Hematopoietic multipotent progenitor cell treated with erythropoietin and hydrocortisone succinate and interleukin-3 and kit ligand, for 8 days (in vitro differentiated cells): ENCODE data around the gene ANK2.
"Not testable (repeated sequence)": the region's sequence is repeated elsewhere in the genome, so short reads cannot be mapped to it uniquely, and the experiment has no call there.

Experiments
- DNase-seq: peaks from one replicate; pipeline ENCODE4 v3.0.0-alpha.2; 2015

Gene ANK2

DNA sequence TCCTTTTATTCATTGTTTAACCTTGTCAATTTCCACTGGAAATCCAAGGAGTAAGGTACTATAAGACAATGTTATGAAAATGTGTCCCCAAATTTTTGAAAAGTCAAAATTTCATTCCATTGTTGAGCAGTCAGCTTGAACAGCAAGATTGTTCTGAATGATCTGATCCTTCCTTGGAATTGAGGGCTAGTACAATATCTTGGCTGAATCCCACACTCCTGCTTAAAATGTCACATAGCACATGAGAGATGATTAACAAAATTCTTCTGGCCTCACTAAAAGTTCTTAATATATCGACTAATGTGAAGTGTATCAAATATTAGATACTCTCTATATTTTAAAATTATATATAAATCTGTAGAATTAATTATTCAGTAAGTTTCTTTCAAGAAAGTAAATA lies 104.8 kb downstream of the ANK2 start:
- DNase-seq: no peak

DNA sequence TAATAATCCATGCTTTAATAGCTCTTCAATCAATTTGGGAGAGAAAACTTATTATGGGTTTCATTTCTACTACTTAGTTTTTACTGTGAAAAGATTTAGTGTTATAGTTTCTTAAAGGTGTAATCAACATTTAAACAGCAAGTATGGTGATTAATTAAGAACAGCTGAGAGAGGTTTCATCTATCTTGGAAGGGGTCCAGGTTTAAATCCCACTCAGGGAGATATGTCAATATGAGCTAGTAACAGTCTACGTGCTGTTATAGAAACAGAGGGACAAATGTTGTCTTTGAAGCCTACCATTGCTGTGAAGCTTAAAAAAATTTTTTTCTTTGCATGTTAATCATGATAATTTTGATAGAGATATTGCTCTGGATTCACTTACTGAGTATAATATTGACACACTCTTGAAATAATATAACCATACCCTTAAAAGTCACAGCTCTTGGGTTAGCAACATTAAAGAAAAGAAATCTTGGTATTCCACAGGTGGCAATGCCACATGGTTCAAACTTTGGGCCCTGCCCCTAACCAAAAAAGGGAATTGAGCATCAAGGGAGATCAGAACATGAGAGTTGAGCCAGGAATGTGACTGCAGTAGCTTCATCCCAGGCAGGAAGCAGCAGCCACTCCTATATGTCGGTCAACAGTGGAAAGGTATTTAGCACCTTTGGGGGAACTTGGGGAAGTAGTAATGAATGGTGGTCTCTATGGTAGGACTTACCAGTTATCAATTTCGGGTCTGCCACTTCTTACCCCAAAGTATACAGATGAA lies 107.8 kb downstream of the ANK2 start:
- no peak for DNase-seq

DNA sequence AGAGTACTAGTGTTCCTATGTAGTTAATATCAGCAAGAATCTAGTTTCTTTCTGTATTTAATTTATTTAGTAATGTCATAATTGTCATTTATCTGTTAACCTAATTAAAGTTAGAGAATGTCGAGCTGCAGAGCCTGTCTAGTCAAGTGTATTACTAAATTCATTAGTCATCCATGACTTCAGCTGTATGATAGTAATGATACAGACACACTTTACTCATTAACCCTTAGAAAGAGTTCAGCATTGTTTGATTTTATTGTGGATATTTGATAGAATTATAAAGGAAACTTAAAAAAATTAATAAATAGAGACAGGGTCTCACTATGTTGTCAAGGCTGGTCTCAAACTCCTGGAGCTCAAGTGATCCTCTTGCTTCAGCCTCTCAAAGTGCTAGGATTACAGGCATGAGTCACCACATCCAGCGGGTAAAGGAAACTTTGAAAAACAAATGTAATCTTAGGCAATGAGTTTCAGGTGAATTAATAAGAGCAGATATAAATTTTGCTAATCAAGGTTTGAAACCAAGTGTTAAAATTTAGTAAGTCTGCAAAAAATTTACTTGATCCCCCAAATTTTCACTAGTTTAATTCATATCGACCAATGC lies 110.6 kb downstream of the ANK2 start:
- no peak for DNase-seq

DNA sequence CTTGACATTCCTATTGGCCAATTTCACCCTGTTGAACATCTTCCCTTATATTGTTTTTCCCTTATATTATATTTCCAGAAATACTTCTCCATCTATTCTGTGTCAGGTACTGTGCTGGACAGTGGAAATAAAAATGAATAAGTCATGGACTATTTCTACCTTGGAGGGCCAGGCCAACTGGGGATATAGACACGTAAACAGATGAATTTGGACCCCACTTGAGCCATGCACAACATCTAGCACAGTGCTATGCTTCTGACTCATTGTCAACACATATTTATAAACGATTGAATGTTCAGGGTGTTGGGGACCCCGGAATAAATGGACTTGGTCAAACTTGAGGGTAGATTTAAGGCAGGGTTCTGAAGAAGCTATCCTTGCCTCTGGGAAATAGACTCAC lies 111.1 kb downstream of the ANK2 start:
- DNase-seq: no peak

DNA sequence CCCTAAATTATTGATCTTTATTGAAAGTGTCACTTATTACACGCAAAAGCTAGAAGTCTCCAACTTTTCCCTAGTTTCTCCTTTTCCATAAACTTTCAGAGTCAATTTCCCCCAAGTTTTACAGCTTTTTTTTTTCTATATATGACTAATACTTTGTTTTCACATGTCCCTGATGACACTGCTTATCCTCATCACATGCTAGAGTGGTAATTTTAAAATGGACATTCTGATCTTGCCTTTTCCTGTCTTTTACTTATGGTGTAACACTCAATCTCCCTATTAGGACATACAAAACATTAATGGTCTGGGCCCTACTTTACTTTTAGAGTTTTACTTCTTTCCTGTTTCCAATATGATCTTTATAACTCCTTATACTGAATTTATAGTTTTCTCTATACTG lies 112.6 kb downstream of the ANK2 start:
- DNase-seq: no peak

DNA sequence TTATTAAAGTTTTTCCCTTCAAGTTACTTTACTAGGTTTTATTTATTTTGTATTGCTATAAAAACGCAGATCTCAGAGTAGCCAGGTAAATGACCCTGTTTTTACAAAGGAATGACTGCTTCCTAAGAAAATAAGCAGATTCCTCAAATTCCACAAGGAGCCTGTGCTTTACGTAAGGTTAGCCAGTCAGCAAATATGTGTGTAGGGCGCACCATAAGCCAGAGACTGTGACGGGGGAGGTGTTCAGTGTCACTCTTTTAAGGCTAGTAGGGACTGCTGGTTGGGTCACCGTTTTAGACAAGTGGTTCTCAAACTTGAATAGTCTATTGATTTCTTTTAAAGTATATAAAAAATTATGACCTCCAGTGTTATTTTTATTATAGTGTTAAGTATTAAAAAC lies 119.9 kb downstream of the ANK2 start:
- no peak for DNase-seq

DNA sequence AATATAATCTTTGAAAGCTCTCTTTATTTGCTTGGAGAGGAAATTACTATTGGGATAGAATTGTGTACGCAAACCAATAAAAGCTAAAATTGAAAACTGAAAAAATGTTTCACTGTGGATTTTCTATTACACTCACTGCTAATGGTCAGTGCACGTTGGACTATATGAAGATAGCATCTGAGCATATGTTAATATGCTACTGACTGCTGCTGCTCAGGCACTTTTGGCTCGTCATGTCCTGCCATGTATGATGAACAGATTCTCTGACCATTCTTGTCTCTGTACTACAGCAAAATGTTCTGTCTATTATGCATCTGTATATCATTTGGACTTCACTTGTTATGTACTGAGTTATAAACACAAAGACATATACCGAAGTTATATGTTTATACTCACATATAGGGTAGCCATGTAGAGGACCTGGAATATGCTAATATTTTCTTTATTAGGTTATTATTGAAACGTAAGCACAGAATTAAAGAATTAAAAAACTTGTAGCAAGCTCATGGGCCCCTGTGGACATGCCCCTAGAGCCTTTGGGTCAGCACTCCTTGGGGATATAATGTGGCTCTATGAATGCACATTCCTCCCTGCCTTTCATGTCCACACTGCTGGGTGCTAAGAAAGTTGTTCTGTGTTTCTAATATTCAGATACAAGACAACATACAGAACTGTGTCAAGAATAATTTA lies 120.8 kb downstream of the ANK2 start:
- no peak for DNase-seq

DNA sequence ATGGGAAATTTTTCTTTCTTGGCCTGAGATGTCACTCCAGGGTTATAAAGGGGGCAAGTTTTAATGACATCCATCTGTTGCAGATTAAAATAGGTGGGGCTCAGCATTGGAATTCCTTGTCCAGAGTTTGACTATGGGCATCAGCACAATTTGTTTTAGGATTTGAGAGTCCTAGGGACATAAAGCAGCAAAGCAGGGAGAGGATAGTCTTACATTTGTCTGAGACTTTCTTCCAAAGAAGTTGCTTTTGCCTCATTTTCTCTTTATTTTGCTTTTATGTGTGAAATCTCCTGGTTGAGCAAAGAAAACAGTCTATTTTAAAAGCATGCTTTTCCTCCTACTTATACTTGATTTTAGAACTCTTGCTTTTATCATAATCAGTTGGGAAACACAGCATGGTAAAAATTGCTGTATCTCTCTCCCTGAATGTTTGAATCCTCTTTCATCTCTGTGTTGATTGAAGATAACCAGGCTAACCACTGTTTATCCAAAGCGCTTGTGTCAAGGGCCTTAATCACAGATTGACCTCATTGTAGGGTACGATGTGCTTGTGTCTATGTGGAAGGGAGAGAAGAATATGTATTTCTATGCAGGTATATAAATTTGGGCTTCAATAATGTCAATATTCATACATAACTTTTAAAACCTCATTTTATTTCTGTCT lies 121.5 kb downstream of the ANK2 start:
- no peak for DNase-seq

DNA sequence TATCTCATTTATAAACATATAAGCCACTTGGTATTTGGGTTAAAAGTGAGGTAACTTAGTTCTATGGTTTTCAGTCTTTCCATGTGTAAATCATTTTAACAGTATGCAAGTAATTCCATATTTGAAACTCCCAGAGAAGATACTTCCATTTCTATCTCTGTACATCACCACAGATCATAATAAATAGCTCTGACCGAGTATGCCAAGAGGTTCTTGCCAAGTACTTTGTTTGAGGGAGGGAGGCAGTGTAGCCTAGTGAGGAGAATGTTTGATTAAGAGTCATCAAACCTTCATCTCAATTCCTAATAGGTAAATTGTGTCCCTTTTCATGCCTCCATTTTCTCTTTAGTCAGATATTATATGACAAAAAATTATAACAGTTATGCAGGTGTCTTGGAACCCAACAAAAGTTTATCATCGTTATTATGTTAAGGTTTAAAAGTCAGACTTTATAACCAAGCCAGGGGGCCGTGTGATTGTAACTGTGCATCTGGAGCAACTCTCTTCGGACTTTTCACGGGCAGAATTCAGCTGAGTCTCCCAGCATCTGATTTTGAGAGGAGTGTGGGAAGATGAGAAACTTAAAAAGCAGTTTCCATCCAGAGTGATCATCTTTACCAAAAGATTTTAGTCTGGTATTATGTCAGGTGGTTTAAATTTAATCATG lies 123.8 kb downstream of the ANK2 start:
- no peak for DNase-seq

DNA sequence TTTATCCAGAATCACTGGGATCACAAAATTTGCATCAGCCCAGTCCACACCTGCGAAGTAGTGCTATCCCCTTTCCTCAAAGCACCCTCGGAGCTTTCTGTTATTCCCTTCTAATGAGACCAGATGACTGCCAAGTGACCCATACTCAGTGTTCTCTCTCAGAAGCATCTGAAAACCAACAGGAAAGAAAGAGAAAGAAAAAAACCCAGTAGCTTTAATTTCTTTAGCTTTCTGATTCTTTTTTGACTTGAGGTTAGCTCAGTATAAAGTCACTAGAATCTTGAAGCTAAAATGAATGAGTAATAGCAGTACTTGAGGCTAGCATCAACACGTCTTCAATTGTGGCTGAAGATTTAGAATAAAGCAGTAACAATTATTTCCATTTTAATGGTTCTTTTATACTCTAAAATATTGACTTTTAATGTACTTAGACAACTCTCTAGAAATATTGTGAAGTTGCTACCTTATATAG lies 124.4 kb downstream of the ANK2 start:
- no peak for DNase-seq

DNA sequence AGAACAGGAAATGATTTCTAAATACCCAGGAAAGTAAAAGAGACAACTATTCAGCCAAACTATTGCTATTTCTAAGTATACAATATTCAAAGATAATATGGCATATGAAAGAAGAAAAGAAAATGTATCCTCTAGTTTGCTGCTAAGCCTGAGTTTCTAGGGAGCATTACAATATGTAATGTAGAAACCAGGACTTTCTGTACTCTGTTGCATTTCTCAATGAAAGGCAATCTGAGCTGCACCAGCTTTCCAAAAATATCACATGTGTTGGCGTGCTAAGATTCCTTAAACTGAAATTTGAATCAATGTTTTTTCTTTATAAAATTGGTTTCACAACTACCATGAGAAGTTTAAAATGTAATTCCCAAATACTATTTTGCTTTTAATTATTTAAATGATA lies 129.6 kb downstream of the ANK2 start:
- no peak for DNase-seq

DNA sequence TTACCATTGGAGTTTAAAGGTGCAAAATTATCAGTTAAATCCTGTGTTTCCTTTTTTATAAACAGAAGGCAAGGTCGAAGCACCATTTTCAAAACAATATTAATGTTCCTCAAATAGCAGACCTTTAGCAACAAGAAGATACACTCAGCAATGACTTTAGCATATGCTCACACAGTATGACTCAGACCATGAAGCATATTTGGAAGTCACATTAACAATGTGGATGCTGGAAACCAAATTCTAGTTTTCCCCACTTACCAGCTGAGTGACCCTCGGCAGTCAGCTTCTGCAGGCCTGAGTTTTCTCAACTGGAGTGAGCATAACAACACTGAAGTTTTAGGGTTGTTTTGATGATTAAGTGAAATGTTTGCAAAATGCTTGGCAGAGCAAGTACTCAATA lies 130.5 kb downstream of the ANK2 start:
- no peak for DNase-seq

DNA sequence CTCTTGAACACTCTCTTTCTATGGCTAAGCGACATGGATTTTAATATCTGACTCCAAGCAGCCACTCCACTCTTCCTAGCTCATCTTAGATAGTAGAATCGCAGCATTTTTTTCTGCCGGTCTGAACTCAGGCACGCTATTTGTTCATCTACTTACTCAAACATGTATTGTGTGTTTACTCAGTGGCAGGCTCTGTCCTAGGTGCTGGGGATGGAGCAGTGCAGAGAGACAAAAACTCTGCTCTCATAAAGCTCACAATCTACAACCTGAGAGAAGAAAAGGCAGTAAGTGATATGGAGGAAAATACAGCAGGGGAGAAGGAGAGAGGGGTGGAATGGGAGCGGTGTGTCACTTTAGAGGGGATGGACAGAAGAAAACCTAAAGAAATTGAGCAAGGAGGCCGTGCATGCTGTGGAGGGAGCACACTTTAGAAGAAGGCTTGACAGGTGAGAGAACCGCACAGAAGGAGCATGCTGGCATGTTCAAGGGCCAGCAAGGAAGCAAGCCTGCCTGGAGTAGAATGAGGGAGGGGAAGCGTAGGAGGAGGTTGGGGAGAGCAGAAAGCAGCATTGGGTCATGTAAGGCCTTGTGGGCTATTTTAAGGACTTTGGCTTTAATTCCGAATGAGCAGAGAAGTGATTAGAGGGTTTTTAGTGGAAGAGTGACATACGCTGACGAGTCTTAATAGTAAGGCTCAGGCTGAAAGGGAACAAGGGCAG lies 132.0 kb downstream of the ANK2 start:
- DNase-seq: no peak

DNA sequence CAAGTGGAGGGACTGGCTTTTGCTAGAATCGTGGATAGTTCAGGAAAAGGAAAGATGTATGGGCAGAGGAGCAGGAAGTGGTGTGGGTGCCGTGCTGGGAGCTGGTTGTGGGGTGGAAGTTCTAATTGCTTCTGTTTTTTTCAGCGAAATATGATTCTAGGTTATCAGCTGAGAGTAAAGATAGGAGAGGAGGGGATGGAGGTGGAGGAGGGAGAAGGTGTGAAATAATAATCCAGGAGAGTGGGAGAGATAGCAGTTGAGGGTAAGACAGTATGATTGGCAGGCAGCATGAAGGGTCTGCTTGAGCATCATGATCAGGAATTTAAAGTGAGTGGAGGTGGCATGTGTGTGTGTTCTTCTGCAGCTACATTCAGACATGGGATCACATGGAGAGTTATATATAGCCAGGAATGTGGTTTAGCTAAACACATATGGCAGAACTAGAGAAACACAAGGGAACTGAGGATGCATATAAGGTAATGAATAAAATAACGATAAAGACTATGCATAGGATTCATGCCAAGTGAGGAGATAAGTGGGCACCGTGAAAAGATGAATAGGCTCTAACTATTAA lies 133.7 kb downstream of the ANK2 start:
- DNase-seq: no peak

DNA sequence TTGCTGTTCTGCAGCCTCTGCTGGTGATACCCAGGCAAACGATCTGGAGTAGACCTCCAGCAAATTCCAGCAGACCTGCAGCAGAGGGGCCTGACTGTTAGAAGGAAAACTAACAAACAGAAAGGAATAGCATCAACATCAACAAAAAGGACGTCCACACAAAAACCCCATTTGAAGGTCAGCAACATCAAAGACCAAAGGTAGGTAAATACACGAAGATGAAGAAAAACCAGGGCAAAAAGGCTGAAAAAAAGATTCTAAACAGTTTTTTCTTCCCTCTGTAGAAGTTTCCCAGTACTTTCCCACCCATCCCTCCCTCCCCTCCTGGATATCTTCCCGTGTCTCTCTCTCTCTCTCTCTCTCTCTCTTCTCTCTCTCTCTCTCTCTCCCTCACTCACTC lies 136.8 kb downstream of the ANK2 start:
- DNase-seq: not testable (repeated sequence)

DNA sequence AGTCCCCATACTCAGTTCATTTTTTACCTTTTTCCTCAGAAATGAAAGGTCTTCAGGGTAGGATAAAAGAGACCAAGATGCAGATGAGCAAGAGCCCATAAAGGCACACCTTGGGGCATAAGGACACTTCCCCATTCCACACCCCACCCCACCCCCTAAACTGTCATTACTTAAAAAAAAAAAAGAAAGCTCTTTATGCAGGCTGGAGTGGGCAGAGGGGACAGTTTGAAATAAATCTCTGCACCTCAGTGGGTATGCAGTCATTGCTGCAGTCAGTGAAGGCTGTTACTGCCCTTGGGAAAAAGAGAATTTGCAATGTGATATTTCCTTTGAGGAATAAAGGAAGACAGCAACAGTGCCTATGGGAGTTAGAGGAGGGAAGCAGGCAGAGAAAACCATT lies 137.5 kb downstream of the ANK2 start:
- DNase-seq: no peak

DNA sequence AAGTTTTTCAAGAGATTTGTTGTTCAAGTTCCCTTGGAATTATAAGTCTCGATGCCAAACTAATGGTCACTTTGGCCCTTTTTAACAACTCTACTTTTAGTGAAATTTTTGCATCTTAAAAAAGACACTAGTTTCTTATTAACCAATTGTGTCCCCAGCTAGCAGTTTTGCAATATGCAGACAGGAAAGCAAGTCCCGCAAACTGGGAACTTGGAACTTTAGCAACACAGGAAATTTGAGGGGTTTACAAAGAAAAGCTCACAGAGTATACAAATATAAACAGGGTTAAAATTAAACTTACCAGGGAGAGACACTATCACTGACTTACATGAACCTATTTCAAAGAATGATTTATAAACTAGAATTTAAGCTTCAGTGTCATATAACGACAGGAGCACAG lies 137.9 kb downstream of the ANK2 start:
- no peak for DNase-seq

DNA sequence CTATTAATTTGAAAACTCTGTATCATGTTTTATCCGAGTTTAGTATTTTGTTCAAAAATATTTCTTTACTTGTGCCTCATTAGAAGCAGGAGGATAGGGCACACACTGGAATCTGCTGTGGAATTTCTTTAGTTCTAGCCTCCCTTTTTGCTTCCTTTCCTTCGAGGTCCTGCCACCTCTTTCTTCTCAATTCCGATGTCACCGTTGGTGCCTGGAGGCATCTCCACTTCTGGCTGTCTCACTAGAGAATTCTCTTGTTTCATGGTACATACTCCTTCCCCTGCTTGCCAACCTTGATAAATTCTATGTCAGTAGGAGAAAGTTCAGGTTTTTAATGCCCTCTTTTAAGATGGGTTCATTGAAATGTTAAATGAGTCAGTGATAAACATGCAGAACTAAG lies 140.1 kb downstream of the ANK2 start:
- no peak for DNase-seq

DNA sequence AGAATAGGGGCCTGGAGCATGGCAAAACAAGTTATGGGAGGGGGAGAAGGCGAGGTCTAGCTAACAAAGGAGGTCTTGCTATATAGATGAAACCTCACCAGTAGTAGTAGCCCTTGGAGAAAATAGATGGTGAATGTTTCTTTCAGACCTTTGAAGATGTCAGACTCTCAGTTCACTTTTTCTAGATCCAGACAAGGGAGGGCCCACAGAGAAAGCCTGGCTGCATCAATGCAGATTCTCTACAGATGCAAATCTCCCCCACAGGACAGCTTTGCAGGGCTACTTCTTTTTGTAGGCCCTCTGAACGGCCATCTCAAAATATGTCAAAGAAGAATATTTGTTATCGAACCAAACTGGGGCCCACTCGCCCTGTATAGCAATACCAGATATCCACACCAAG lies 159.7 kb downstream of the ANK2 start:
- DNase-seq: no peak

DNA sequence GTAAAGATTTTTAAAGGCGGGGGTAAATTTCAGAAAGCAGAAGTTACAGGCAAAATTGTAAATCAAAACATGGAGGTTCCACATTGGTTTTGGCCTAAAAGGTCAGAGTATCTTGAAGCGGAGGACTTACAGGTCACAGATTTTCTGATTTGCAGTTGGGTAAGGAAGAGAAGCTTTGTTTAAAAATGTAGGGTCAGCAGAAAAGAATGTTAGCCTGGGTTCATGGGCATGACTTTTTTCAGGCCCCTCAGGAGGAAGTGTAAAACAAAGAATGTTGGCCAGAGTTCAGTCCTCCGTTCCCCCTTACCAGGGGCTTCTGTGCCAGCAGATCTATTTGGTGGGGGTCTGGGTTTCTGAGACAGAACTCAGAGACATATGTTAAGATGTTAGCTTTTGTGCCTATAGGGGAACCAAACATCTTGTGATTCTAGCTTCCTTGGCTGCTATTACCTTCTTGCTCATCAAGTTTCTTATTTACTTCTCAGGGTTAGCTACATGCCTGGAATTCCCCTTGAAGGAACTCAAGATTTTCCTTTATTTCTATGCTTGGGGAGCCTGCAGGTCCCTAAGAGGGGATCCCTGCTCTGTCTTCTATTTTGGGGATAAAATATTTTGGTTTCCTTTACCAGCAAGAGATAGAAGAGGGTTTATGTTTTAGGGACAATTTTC lies 160.3 kb downstream of the ANK2 start:
- DNase-seq: no peak

DNA sequence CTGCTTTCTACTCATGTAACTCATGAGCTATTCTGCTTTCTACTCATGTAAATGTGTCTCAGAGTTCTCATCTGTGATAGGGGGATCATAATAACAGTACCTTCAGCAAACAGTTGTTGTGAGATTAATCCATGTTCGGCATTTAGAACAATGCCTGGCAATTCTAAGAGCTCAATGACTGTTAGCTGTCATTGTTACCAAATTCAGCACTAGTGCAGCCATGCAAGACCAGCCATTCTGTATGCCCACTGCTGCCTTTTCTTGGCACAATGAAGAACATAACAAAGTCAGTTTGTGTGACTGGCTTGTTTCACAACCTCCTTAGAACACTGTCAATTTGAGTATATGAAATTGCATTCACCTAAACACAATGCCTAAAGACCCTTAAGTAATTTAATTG lies 163.2 kb downstream of the ANK2 start:
- DNase-seq: no peak

DNA sequence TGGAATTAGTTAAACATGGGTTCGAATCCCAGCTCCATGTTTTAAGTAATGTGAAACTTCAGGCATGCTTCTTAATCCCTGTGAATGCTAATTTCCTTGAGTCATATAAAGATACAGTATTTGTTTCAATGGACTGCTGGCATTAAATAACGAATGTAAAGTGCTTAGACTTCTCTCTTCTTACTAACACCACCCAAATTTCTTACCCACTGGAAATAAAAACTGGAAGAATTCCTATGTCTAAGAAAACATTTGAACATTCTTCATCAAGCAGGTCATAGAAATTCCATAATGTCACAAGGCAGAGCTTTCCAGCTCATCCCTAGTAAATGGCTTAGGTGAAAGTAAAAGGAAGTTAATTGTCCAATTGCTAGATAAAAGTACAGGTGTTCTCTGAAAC lies 172.5 kb downstream of the ANK2 start:
- DNase-seq: no peak
